SK-N-SH (cell line): ENCODE measurements around the gene DMAP1. TPM values are rescaled to one million over a fixed set of nuclear protein-coding genes. Genes with fewer than 3 reads are reported as not detected.

Experiments
- CTCF ChIA-PET: fragments of 300-600, 350-600 bp; formaldehyde crosslinking; extraction: SDS; loops from one replicate; lab custom pipeline; 2021; lab: Yijun Ruan, JAX
- POLR2A ChIA-PET: fragments of 350-600 bp; sonication (Branson Sonifier 250); formaldehyde crosslinking; extraction: SDS; loops from one replicate; lab custom pipeline; 2020; ENCODE audit warnings: antibody characterized with exemption, inconsistent platforms; lab: Yijun Ruan, JAX
- DNase-seq: peaks from one replicate; pipeline ENCODE4 v3.0.0; 2012
- H2AFZ ChIP-seq: fragments of 200-600 bp; sonication (generic); 2 replicates; pipeline ENCODE4 v1.8.1; 2016; ENCODE audit warnings: antibody characterized with exemption, mild to moderate bottlenecking, low read depth
- H3F3A ChIP-seq: fragments of 200-600 bp; sonication (generic); replicated peaks from 2 replicates; pipeline ENCODE3; 2016; ENCODE audit warnings: antibody characterized with exemption, mild to moderate bottlenecking; ENCODE audit not compliant: insufficient read depth
- H3K27ac ChIP-seq, 2 experiments: fragments of 200-500 bp in 1 of 2; fragments of 200-600 bp in 1 of 2; sonication (Bioruptor generic) in 1 of 2; sonication (generic), shearing (Covaris generic) in 1 of 2; 2 replicates each; pipeline versions ENCODE4 v1.5.1 to v1.6.1; 2014 to 2016; ENCODE audit warnings: low read depth in 2 of 2, inconsistent platforms in 1 of 2, low read length in 1 of 2, mild to moderate bottlenecking in 1 of 2, mixed read lengths in 1 of 2
- H3K27me3 ChIP-seq: fragments of 200-600 bp; sonication (generic), shearing (Covaris generic); 2 replicates; pipeline ENCODE4 v1.6.1; 2016; ENCODE audit warnings: mixed run types; ENCODE audit not compliant: insufficient read depth
- H3K36me3 ChIP-seq, 2 experiments: fragments of 200-500 bp in 1 of 2; fragments of 200-600 bp in 1 of 2; sonication (Bioruptor generic) in 1 of 2; sonication (generic) in 1 of 2; replicated peaks in 1 of 2; 2 replicates each; pipeline versions ENCODE3 to v1.5.1; 2014 to 2016; ENCODE audit warnings: low read length in 1 of 2, mild to moderate bottlenecking in 1 of 2; ENCODE audit not compliant: insufficient read depth in 2 of 2, control insufficient read depth in 1 of 2
- H3K4me1 ChIP-seq, 2 experiments: fragments of 200-500 bp in 1 of 2; fragments of 200-600 bp in 1 of 2; sonication (Bioruptor generic) in 1 of 2; sonication (generic), shearing (Covaris generic) in 1 of 2; 2 replicates each; pipeline versions ENCODE4 v1.5.1 to v1.6.1; 2014 to 2016; ENCODE audit warnings: low read depth in 1 of 2, low read length in 1 of 2, mixed run types in 1 of 2; ENCODE audit not compliant: insufficient read depth in 2 of 2, control insufficient read depth in 1 of 2
- H3K4me2 ChIP-seq: fragments of 200-600 bp; sonication (generic), shearing (Covaris generic); 2 replicates; pipeline ENCODE4 v1.6.1; 2017; ENCODE audit warnings: mixed run types
- H3K4me3 ChIP-seq, 2 experiments: fragments of 200-500 bp in 1 of 2; fragments of 200-600 bp in 1 of 2; sonication (Bioruptor generic) in 1 of 2; sonication (generic), shearing (Covaris generic) in 1 of 2; 2 replicates each; pipeline versions ENCODE4 v1.5.1 to v1.8.1; 2014 to 2016; ENCODE audit warnings: low read depth in 2 of 2, inconsistent platforms in 1 of 2, low read length in 1 of 2, mild to moderate bottlenecking in 1 of 2, mixed read lengths in 1 of 2, moderate library complexity in 1 of 2
- H3K79me2 ChIP-seq: fragments of 200-600 bp; sonication (generic); 2 replicates; pipeline ENCODE4 v1.8.1; 2017; ENCODE audit warnings: mild to moderate bottlenecking; ENCODE audit not compliant: insufficient read depth
- H3K9ac ChIP-seq: fragments of 200-600 bp; sonication (generic); 2 replicates; pipeline ENCODE4 v1.6.1; 2017; ENCODE audit warnings: mixed run types
- H3K9me2 ChIP-seq: fragments of 200-600 bp; sonication (generic); 2 replicates; pipeline ENCODE4 v1.6.1; 2017; ENCODE audit warnings: mixed run types
- H3K9me3 ChIP-seq: fragments of 200-600 bp; sonication (generic); 2 replicates; pipeline ENCODE4 v1.6.1; 2017; ENCODE audit warnings: mixed run types, mild to moderate bottlenecking, moderate library complexity
- H4K20me1 ChIP-seq: fragments of 200-600 bp; sonication (generic); 2 replicates; pipeline ENCODE4 v1.6.1; 2017; ENCODE audit warnings: mild to moderate bottlenecking, mixed run types; ENCODE audit not compliant: insufficient read depth
- CHD2 ChIP-seq: fragments of 150-350 bp; IDR thresholded peaks from 2 replicates; pipeline ENCODE4 v1.6.1; 2018; ENCODE audit warnings: low read length; ENCODE audit not compliant: partially characterized antibody
- ELF1 ChIP-seq: IDR thresholded peaks from 2 replicates; pipeline ENCODE4 v1.4.0; 2012
- EP300 ChIP-seq, 2 experiments: IDR thresholded peaks; 2 replicates each; pipeline versions ENCODE4 v1.4.0 to v1.6.1; 2012; ENCODE audit warnings: borderline replicate concordance in 1 of 2, low read depth in 1 of 2, low read length in 1 of 2
- EZH2phosphoT487 ChIP-seq: fragments of 200-600 bp; sonication (generic); IDR thresholded peaks from 2 replicates; pipeline ENCODE4 v1.6.1; 2017; ENCODE audit warnings: low read depth, mixed run types, mild to moderate bottlenecking, antibody characterized with exemption, moderate library complexity, borderline replicate concordance
- GABPA ChIP-seq: IDR thresholded peaks from 2 replicates; pipeline ENCODE4 v1.4.0; 2012; ENCODE audit warnings: low read depth, mild to moderate bottlenecking
- MXI1 ChIP-seq: IDR thresholded peaks from 2 replicates; pipeline ENCODE4 v1.6.1; 2012; ENCODE audit warnings: mild to moderate bottlenecking, low read depth, low read length, improper control_type of control experiment
- POLR2AphosphoS5 ChIP-seq: IDR thresholded peaks from 2 replicates; pipeline ENCODE4 v1.6.1; 2012; ENCODE audit warnings: low read depth, low read length
- RFX5 ChIP-seq: IDR thresholded peaks from 2 replicates; pipeline ENCODE4 v1.6.1; 2012; ENCODE audit warnings: mild to moderate bottlenecking, improper control_type of control experiment, low read length
- TAF1 ChIP-seq: IDR thresholded peaks from 2 replicates; pipeline ENCODE4 v1.6.1; 2012; ENCODE audit warnings: low read depth, mild to moderate bottlenecking, low read length, moderate library complexity, borderline replicate concordance
- TCF12 ChIP-seq: IDR thresholded peaks from 2 replicates; pipeline ENCODE4 v1.4.0; 2012
- TEAD4 ChIP-seq: IDR thresholded peaks from 2 replicates; pipeline ENCODE4 v1.4.0; 2012; ENCODE audit warnings: mild to moderate bottlenecking, borderline replicate concordance; ENCODE audit not compliant: insufficient read depth
- USF1 ChIP-seq: IDR thresholded peaks from 2 replicates; pipeline ENCODE4 v1.4.0; 2012; ENCODE audit warnings: low read depth, borderline replicate concordance
- USF2 ChIP-seq: fragments of 150-350 bp; IDR thresholded peaks from 2 replicates; pipeline ENCODE4 v1.6.1; 2017; ENCODE audit warnings: antibody characterized with exemption, low read length, low read depth, borderline replicate concordance
- WGBS: methylation state at CpG from one replicate; pipeline ENCODE4 v1.1.6; 2017; ENCODE audit warnings: low lambda C conversion rate; 5-methylcytosine and 5-hydroxymethylcytosine counted together
- polyA plus RNA-seq, 3 experiments: library from polyadenylated mRNA; depleted of rRNA; stranded (reverse); fragments of >200 nt; gene quantifications; 2 replicates each; pipeline ENCODE4 v1.2.3, GENCODE V29; 2012

Gene DMAP1
- polyA plus RNA-seq, 1 of the 3 experiments (the other 2 are of a cell fraction) = 59.6 TPM

GRCh38 chr1:44168520-44169098 lies 44.7 kb upstream of the DMAP1 start (continued):
- TF ChIP-seq GABPA (no peak), ELF1 (no peak), MXI1 (no peak), EZH2phosphoT487 (no peak), RFX5 (no peak)
- TF ChIP-seq, all 33 proteins: peak for 0

GRCh38 chr1:44170281-44170823 lies 42.9 kb upstream of the DMAP1 start:
- Histone ChIP-seq H3K4me3 (no peak overlapping the region), H3K27ac (no peak overlapping the region), H4K20me1 (no peaks in the 10 kb centered on the region), H3K27me3 (no peaks in the 10 kb centered on the region), H3K4me1 (no peaks in the 10 kb centered on the region)
- no peak for DNase-seq
- TF ChIP-seq POLR2AphosphoS5 (no peak), TEAD4 (no peak), TCF12 (peak; percentile 24; the same call in 1 of the 2 replicates), TAF1 (no peak), USF1 (no peak)
- TF ChIP-seq, all 33 proteins: peak for 1
- 64% methylated on average over 3 of the region's 3 CpGs for WGBS
- CTCF ChIA-PET = interaction anchor here (1.0 to 1.7 kb wide), 2 partner anchors 9 to 14 kb away, joined by 3 read pairs; no protein-coding TSS in a partner anchor
- no peaks in the 10 kb centered on the region for H3K79me2 ChIP-seq
- H3K9me2 ChIP-seq = no peaks in the 10 kb centered on the region
- POLR2A ChIA-PET = no interaction called here
- peaks cover 6% of the 10 kb centered on the region; the same call in 1 of the 2 replicates for H3K9me3 ChIP-seq
- H2AFZ ChIP-seq = no peak overlapping the region
- H3K9ac ChIP-seq = no peak overlapping the region
- no peaks in the 10 kb centered on the region for H3F3A ChIP-seq
- no peak overlapping the region for H3K4me2 ChIP-seq
- peaks cover 0 to 6% of the 10 kb centered on the region in 2 experiments for H3K36me3 ChIP-seq

- H3K4me3 ChIP-seq = no peak overlapping the region
- no peaks in the 10 kb centered on the region for H3K27me3 ChIP-seq
- no peaks in the 10 kb centered on the region for H3K4me1 ChIP-seq
- no peak overlapping the region for H3K9ac ChIP-seq
- ChIA-PET CTCF (no interaction called here), POLR2A (no interaction called here)
- no peaks in the 10 kb centered on the region for H3K79me2 ChIP-seq
- H3K9me2 ChIP-seq = no peaks in the 10 kb centered on the region
- H3K27ac ChIP-seq = no peak overlapping the region
- no peaks in the 10 kb centered on the region for H4K20me1 ChIP-seq
- TF ChIP-seq POLR2AphosphoS5 = no peak
- TF ChIP-seq EP300 (IDR thresholded peaks at IDR 0.05; ENCODE audit: borderline replicate concordance in 1 of 2, low read depth in 1 of 2, low read length in 1 of 2) = no peak
- TF ChIP-seq ELF1 = no peak
- no peak for TF ChIP-seq EZH2phosphoT487
- no peak for TF ChIP-seq GABPA
- TF ChIP-seq USF2 = no peak
- TF ChIP-seq CHD2 = no peak
- no peak overlapping the region for H3K4me2 ChIP-seq
- H3K36me3 ChIP-seq = peaks cover 0 to 6% of the 10 kb centered on the region in 2 experiments
- H3K9me3 ChIP-seq = peaks cover 9% of the 10 kb centered on the region
- no peaks in the 10 kb centered on the region for H3F3A ChIP-seq
- DNase-seq = no peak
- 0% methylated on average over 1 of the region's 1 CpG for WGBS
- no peak overlapping the region for H2AFZ ChIP-seq
Observed at GRCh38 chr1:44174630-44175029, 38.6 kb upstream of the DMAP1 start.
